Activated naive CD4-positive, alpha-beta T cell treated with anti-CD3 and anti-CD28 coated beads for 36 hours (primary cell): ENCODE measurements around the gene MMP24. TPM values are rescaled to one million over a fixed set of nuclear protein-coding genes. Genes with fewer than 3 reads are reported as not detected.
"Not testable (repeated sequence)": the region's sequence is repeated elsewhere in the genome, so short reads cannot be mapped to it uniquely, and the experiment has no call there.

Experiments used
- CTCF ChIA-PET: fragments of 350-600 bp; sonication (Branson Sonifier 250); formaldehyde crosslinking; loops from one replicate; lab custom pipeline; 2021; ENCODE audit warnings: antibody characterized with exemption; lab: Charles Lee
- DNase-seq: peaks from one replicate; pipeline ENCODE4 v3.0.0-alpha.2; 2020
- H3K27ac Mint-ChIP-seq: one replicate; pipeline ENCODE4 v1.8.0; 2021; ENCODE audit warnings: mild to moderate bottlenecking, mixed read lengths
- H3K27me3 Mint-ChIP-seq: one replicate; pipeline ENCODE4 v1.8.0; 2021; ENCODE audit warnings: low read depth, mixed read lengths
- H3K36me3 Mint-ChIP-seq: one replicate; pipeline ENCODE4 v1.8.0; 2021; ENCODE audit warnings: low read depth, mixed read lengths
- H3K4me1 Mint-ChIP-seq: one replicate; pipeline ENCODE4 v1.8.0; 2021; ENCODE audit warnings: low read depth, mixed read lengths
- H3K4me3 Mint-ChIP-seq: one replicate; pipeline ENCODE4 v1.8.0; 2021; ENCODE audit warnings: mild to moderate bottlenecking, moderate library complexity, mixed read lengths
- H3K9me3 Mint-ChIP-seq: one replicate; pipeline ENCODE4 v1.8.0; 2021; ENCODE audit warnings: mixed read lengths
- intact Hi-C: fragments of 100-400 bp; cut with micrococcal nuclease; formaldehyde crosslinking; loops from one replicate; pipeline ENCODE4 v1.15.1; 2023
- total RNA-seq, 2 experiments: library from RNA; stranded (reverse); gene quantifications; one replicate each; pipeline ENCODE4 v1.2.3, GENCODE V29; 2021

Gene MMP24
- total RNA-seq, 2 experiments from 2014 or later = not detected

DNA sequence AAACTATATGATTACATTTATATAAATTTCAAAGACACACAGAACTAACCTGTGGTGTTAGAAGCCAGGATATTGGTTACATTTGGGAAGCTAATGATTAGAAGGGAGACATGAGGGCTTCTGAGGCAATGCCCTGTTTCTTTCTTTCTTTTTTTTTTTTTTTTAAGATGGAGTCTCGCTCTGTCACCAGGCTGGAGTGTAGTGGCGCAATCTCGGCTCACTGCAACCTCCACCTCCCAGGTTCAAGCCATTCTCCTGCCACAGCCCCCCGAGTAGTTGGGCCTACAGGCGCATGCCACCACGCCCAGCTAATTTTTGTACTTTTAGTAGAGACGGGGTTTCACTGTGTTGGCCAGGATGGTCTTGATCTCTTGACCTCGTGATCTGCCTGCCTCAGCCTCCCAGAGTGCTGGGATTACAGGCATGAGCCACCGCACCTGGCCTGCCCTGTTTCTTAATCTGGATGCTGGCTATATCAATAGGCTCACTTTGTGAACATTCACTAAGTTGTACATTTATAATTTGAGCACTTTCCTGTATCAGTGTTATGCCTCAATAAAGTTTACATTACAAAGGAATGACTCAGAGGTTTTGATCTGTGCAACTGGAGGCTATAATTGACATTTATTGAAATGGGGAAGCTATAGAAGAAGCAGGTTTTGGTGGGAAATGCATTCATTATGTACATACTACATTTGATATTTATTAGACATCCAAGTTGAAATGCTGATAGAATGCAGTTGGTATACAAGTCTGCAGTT, 33.3 kb upstream of the MMP24 start:
- H3K4me1 Mint-ChIP-seq, H3K4me3 Mint-ChIP-seq, H3K27ac Mint-ChIP-seq, DNase-seq, intact Hi-C loops, H3K27me3 Mint-ChIP-seq: not testable (repeated sequence)
- H3K9me3 Mint-ChIP-seq = peaks cover 11% of the 10 kb centered on the region
- CTCF ChIA-PET = interaction anchor here (1.0 to 2.1 kb wide), 5 partner anchors 15 to 97 kb away, joined by 3 to 11 read pairs (median 4); no protein-coding TSS in a partner anchor
- peaks cover 16% of the 10 kb centered on the region for H3K36me3 Mint-ChIP-seq

DNA sequence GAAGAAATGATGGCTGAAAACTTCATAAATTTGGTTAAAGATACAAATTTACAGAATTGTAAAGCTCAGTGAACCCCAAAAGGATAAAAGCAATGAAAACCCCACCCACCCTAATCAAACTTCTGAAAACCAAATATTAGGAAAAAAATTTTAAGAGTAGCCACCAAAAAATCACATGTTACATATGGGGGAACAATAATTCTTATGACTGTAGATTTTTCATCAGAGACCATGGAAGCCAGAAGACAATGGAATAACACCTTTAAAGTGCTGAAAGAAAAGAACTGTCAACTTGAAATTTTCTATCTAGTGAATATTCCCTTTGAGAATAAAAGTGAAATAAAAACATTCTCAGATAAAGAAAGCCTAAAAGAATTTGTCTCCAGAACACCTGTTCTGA, 30.2 kb upstream of the MMP24 start:
- Mint-ChIP-seq H3K4me3 (no peak overlapping the region), H3K4me1 (no peaks in the 10 kb centered on the region), H3K27me3 (no peaks in the 10 kb centered on the region), H3K27ac (no peak overlapping the region), H3K36me3 (peaks cover 21% of the 10 kb centered on the region), H3K9me3 (peaks cover 15% of the 10 kb centered on the region)
- CTCF ChIA-PET = no interaction called here
- DNase-seq = no peak
- intact Hi-C loops = no loop called here

DNA sequence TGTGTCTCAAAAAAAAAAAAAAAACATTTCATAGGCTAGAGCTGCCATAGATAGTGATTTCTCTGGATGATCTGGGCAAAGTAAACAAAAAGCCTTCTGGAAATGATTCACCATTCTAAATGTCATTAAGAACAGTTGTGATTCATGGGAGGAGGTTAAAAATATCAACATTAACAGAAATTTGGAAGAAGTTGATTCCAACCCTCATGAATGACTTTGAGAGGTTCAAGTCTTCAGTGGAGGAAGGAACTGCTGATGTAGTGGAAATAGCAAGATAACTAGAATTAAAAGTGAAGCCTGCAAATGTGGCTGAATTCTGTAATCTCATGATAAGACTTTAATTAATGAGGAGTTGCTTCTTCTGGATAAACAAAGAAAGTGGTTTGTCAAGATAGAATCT, 26.8 kb upstream of the MMP24 start:
- Mint-ChIP-seq H3K9me3 (peaks cover 17% of the 10 kb centered on the region), H3K27me3 (no peaks in the 10 kb centered on the region), H3K36me3 (peaks cover 20% of the 10 kb centered on the region), H3K4me1 (no peaks in the 10 kb centered on the region), H3K4me3 (no peak overlapping the region), H3K27ac (no peak overlapping the region)
- CTCF ChIA-PET = no interaction called here
- intact Hi-C loops = no loop called here
- DNase-seq = no peak

DNA sequence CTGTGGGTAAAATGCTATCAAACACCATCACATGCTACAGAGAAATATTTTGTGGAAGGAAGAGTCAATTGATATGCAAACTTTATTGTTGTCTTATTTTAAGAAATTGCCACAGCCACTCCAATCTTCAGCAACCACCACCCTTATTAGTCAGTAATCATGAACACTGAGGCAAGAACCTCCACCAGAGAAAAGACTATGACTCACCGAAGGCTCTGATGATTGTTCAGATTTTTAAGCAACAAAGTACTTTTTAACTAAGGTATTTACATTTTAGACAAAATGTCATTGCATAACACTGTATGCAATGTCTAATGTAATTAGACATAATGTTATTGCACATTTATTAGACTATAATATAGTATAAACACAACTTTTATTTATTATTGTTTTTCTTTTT, 26.2 kb upstream of the MMP24 start:
- Mint-ChIP-seq H3K27me3 (no peaks in the 10 kb centered on the region), H3K36me3 (peaks cover 18% of the 10 kb centered on the region), H3K4me1 (no peaks in the 10 kb centered on the region), H3K4me3 (no peak overlapping the region), H3K27ac (no peak overlapping the region), H3K9me3 (peaks cover 17% of the 10 kb centered on the region)
- CTCF ChIA-PET = no interaction called here
- intact Hi-C loops = no loop called here
- DNase-seq = no peak

DNA sequence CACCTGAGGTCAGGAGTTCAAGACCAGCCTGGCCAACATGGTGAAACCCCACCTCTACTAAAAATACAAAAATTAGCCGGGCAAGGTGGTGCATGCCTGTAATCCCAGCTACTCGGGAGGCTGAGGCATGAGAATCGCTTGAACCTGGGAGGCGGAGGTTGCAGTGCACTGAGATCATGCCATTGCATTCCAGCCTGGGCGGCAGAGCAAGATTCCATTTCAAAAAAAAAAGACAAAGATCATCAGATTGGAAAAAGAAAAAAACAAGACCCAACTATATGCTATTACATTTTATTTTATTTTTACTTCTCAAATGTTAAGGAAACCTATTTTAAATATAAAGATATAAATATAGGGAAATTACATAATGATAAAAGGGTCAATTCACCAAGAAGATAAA, 25.0 kb upstream of the MMP24 start:
- CTCF ChIA-PET, intact Hi-C loops, H3K4me1 Mint-ChIP-seq, H3K4me3 Mint-ChIP-seq, DNase-seq, H3K27me3 Mint-ChIP-seq, H3K27ac Mint-ChIP-seq: not testable (repeated sequence)
- Mint-ChIP-seq H3K36me3 (peaks cover 16% of the 10 kb centered on the region), H3K9me3 (peaks cover 14% of the 10 kb centered on the region)

DNA sequence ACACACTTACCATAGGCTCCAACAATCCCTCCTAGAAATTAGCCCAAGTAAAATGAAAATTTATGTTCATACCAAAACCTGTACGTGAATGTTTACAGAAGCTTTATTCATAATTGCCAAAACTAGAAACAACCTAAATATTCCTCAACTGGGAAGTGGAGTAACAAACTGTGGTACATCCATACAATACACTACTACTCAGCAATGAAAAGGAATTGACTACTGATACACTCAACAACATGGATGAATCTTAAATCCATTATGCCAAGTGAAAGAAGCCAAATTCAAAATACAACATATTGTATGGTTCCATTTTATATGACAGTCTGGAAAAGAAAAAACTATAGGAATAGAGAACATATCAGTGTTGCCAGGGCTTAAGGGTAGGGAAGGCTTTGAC, 19.7 kb upstream of the MMP24 start:
- CTCF ChIA-PET = interaction anchor here (0.7 to 5.0 kb wide), 3 partner anchors 24 to 509 kb away, joined by 3 to 35 read pairs (median 3); no protein-coding TSS in a partner anchor
- H3K27me3 Mint-ChIP-seq = no peaks in the 10 kb centered on the region
- peaks cover 1% of the 10 kb centered on the region for H3K9me3 Mint-ChIP-seq
- H3K36me3 Mint-ChIP-seq = no peaks in the 10 kb centered on the region
- no peak for DNase-seq
- intact Hi-C loops = no loop called here
- H3K4me3 Mint-ChIP-seq = no peak overlapping the region
- no peak overlapping the region for H3K27ac Mint-ChIP-seq
- H3K4me1 Mint-ChIP-seq = no peaks in the 10 kb centered on the region

DNA sequence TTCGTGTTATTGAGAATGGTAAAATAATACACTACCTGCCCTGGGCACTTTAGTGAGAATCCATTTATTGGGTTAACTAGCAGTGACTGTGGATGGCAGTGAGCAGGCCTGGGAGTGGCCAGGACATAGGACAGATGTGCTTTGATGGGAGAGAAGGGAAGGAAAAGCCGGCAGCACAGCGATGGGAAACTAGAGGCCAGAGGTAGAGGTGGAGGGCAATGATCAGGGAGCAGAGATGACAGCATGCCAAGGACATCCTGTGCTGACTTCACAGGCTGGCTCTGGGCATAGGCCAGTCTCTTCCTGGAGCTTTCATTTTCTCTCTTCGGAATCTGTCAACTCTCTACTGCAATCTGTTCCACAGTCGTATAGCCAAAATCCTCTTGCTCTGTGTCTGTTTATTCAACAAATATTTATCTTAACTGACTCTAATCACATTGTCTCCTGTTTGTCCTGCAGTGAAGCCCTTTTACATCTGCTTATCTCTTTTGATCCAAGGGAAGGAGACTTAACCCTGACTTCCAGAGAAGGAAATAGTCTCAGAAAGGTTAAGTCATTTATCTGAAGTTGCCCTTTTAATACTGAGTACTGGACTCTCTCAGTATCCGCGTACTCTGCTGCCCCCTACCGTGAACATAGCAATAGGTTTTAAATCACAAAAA, 18.4 kb upstream of the MMP24 start:
- intact Hi-C loops = loop anchor here (1.0 to 2.0 kb wide), 5 partner anchors 63 to 373 kb away; no protein-coding TSS in a partner anchor
- Mint-ChIP-seq H3K27ac (no peak overlapping the region), H3K4me1 (no peaks in the 10 kb centered on the region), H3K36me3 (no peaks in the 10 kb centered on the region), H3K4me3 (no peak overlapping the region), H3K9me3 (peaks cover 1% of the 10 kb centered on the region), H3K27me3 (no peaks in the 10 kb centered on the region)
- CTCF ChIA-PET = interaction anchor here (0.6 to 5.0 kb wide), 13 partner anchors 9 to 375 kb away, joined by 3 to 35 read pairs (median 4); partner anchors contain the start of gene EDEM2
- DNase-seq = peak; percentile 91

DNA sequence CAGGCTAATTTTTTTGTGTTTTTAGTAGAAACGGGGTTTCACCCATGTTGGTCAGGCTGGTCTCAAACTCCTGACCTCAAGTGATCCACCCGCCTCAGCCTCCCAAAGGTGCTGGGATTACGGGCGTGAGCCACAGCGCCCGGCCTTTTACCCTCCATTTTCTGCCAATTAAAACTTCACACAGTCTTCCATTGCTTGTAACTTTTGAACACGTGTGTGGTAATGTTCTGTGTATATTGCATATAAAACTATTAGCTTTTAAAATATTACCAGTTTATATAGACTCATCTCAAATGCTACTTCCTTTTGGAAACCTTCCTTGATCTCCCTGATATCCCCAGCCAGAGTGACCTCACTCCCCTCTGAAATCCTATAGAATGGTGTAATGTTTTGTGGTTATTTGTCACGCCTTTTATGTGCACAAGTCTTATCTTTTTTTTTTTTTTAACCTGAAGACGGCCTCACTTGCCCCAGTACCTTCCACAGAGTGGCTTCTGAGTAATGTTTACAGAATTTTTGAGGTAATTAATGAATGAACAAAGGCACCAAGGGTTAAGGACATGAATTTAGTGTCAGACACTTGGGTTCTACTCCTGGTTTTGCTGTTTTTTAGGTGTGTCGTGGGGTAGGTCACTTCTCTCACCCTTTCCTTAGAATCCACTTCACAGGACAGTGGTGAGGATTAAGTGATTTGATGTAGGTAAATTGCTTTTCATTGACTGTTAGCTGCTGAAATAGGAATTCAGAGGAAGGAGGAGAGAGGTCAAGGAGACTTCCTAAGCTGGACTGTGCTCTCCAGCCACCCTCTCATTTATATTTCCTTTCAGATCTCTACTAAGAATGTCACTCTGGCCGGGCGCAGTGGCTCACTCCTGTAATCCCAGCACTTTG, 11.2 kb upstream of the MMP24 start:
- intact Hi-C loops = no loop called here
- CTCF ChIA-PET = interaction anchor here (0.7 to 1.5 kb wide), 2 partner anchors 120 to 288 kb away, joined by 3 read pairs; no protein-coding TSS in a partner anchor
- H3K4me1 Mint-ChIP-seq = no peaks in the 10 kb centered on the region
- H3K27ac Mint-ChIP-seq = no peak overlapping the region
- peaks cover 3% of the 10 kb centered on the region for H3K36me3 Mint-ChIP-seq
- no peaks in the 10 kb centered on the region for H3K27me3 Mint-ChIP-seq
- DNase-seq = no peak
- H3K9me3 Mint-ChIP-seq = no peaks in the 10 kb centered on the region
- no peak overlapping the region for H3K4me3 Mint-ChIP-seq

DNA sequence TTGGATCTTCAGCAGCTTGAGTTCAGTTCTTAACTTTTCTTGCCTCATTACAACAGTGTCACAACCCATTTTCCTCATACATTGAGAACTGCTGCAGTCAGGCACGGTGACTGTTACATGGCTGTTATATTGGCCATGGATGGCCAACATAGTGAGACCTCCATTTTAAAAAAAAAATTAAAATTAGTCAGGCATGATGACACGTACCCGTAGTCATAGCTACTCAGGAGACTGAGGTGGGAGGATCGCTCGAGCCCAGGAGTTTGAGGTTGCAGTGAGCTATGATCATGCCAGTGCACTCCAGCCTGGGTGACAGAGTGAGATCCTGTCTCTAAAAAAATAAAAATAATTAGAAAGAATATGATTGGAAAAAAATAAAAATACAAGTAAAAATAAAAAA, 9.9 kb upstream of the MMP24 start:
- Mint-ChIP-seq H3K4me3 (no peak overlapping the region), H3K36me3 (peaks cover 3% of the 10 kb centered on the region), H3K4me1 (no peaks in the 10 kb centered on the region), H3K9me3 (no peaks in the 10 kb centered on the region), H3K27me3 (no peaks in the 10 kb centered on the region), H3K27ac (no peak overlapping the region)
- intact Hi-C loops = no loop called here
- no peak for DNase-seq
- CTCF ChIA-PET = interaction anchor here (0.6 to 1.3 kb wide), 5 partner anchors 8 to 779 kb away, joined by 3 to 5 read pairs (median 4); no protein-coding TSS in a partner anchor

DNA sequence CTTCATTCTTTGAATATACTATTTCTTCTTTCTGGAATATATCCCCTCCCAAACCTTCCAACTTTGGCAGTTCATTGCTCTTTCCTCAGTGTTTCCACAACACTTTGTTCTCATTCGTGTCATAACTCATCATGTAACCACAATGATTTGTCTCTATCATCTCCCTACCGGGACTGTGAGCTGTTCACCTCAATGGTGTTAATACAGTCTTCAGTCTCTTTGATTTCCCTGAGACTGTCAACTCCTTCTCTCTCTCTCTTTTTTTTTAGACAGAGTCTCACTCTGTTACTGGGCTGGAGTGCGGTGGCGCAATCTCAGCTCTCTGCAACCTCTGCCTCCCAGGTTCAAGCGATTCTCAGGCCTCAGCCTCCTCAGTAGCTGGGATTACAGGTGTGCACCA, 2.5 kb upstream of the MMP24 start:
- H3K27me3 Mint-ChIP-seq = peaks cover 17% of the 10 kb centered on the region
- no peak overlapping the region for H3K27ac Mint-ChIP-seq
- no peak overlapping the region for H3K4me3 Mint-ChIP-seq
- intact Hi-C loops = no loop called here
- no peaks in the 10 kb centered on the region for H3K9me3 Mint-ChIP-seq
- CTCF ChIA-PET = interaction anchor here (0.6 kb wide), 2 partner anchors 7 to 335 kb away, joined by 4 to 5 read pairs; no protein-coding TSS in a partner anchor
- H3K36me3 Mint-ChIP-seq = peaks cover 7% of the 10 kb centered on the region
- DNase-seq = no peak
- H3K4me1 Mint-ChIP-seq = peaks cover 7% of the 10 kb centered on the region

DNA sequence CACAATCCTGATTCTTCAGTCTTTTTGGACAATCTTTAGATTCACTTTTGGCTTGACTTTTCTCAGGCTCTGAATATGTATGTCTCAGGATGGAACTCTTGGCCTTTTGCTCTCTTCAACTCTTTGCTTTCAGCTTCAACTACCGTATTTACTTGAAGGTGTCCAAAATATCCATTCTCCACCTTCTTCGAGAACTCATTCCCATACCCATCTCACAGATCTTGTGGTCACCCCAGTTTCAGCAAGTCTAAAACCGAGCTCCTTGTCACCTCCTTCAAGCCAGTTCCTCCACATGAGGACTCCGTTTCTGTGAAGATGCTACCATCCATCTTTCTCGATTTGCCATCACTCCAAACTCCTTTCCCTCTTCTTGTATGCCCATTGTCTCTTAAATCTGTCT, 2.0 kb upstream of the MMP24 start:
- Mint-ChIP-seq H3K9me3 (no peaks in the 10 kb centered on the region), H3K27me3 (peaks cover 19% of the 10 kb centered on the region), H3K4me3 (no peak overlapping the region), H3K27ac (no peak overlapping the region), H3K4me1 (peaks cover 7% of the 10 kb centered on the region), H3K36me3 (peaks cover 7% of the 10 kb centered on the region)
- CTCF ChIA-PET = interaction anchor here (0.6 kb wide), 1 partner anchor 8 kb away, joined by 5 read pairs; no protein-coding TSS in a partner anchor
- no peak for DNase-seq
- intact Hi-C loops = no loop called here
